H1 (cell line): Measurements from ENCODE around the gene HOXD11. TPM values are rescaled to one million over a fixed set of nuclear protein-coding genes. Genes with fewer than 3 reads are reported as not detected.
A peak's percentile ranks its signal among the peaks of the same experiment; 100 is the strongest.

Experiments
- CTCF ChIA-PET: fragments of 300-600 bp; sonication (Branson Sonifier 250); formaldehyde crosslinking; loops from one replicate; lab custom pipeline; 2021; ENCODE audit not compliant: partially characterized antibody; lab: Charles Lee
- POLR2A ChIA-PET: fragments of 300-600 bp; sonication (Branson Sonifier 250); formaldehyde crosslinking; loops from one replicate; lab custom pipeline; 2021; ENCODE audit warnings: inconsistent platforms; ENCODE audit not compliant: partially characterized antibody; lab: Charles Lee
- DNase-seq, 2 experiments: peaks; one replicate each; pipeline versions ENCODE4 v3.0.0 to v3.0.0-alpha.2; 2010 to 2022; ENCODE audit warnings: low spot score in 2 of 2, low read depth in 1 of 2, mixed read lengths in 1 of 2
- FAIRE-seq: peaks from 2 replicates; lab custom pipeline; 2011; peaks lifted over from hg19 to GRCh38; lab: Jason Lieb, UNC
- H2AFZ ChIP-seq: 2 replicates; pipeline ENCODE4 v1.8.1; 2012; ENCODE audit warnings: low read length, inconsistent platforms
- H2AK5ac ChIP-seq: 2 replicates; pipeline ENCODE4 v1.6.1; 2013; ENCODE audit warnings: low read depth, low read length
- H2BK120ac ChIP-seq: replicated peaks from 2 replicates; pipeline ENCODE3; 2013; ENCODE audit warnings: low read depth, low read length, inconsistent platforms
- H2BK12ac ChIP-seq: 2 replicates; pipeline ENCODE4 v1.6.1; 2013; ENCODE audit warnings: low read depth, low read length
- H2BK15ac ChIP-seq: 2 replicates; pipeline ENCODE4 v1.6.1; 2013; ENCODE audit warnings: low read length
- H2BK20ac ChIP-seq: 2 replicates; pipeline ENCODE4 v1.6.1; 2013; ENCODE audit warnings: low read length
- H2BK5ac ChIP-seq: 2 replicates; pipeline ENCODE4 v1.6.1; 2013; ENCODE audit warnings: low read depth, low read length
- H3K14ac ChIP-seq: 2 replicates; pipeline ENCODE4 v1.6.1; 2013; ENCODE audit warnings: inconsistent platforms; ENCODE audit not compliant: insufficient read length
- H3K18ac ChIP-seq: 2 replicates; pipeline ENCODE4 v1.6.1; 2013; ENCODE audit warnings: low read length; ENCODE audit errors: extremely low read depth
- H3K23ac ChIP-seq: 2 replicates; pipeline ENCODE4 v1.6.1; 2013; ENCODE audit warnings: inconsistent platforms; ENCODE audit not compliant: insufficient read length
- H3K23me2 ChIP-seq: 2 replicates; pipeline ENCODE4 v1.6.1; 2013; ENCODE audit warnings: low read depth, low read length
- H3K27ac ChIP-seq: 2 replicates; pipeline ENCODE4 v1.6.1; 2011; ENCODE audit warnings: low read depth, low read length, inconsistent platforms
- H3K27me3 ChIP-seq, 4 experiments: replicated peaks in 1 of 4; 1 replicate in 1 of 4; 2 replicates in 3 of 4; pipeline versions ENCODE4 v1.6.1 to v1.8.1; 2011 to 2013; ENCODE audit warnings: low read length in 3 of 4, mild to moderate bottlenecking in 3 of 4, inconsistent platforms in 2 of 4, mixed read lengths in 2 of 4, moderate library complexity in 1 of 4; ENCODE audit not compliant: control insufficient read depth in 3 of 4, insufficient read depth in 3 of 4; ENCODE audit errors: extremely low read depth in 1 of 4
- H3K36me3 ChIP-seq, 4 experiments: 2 replicates each; pipeline versions ENCODE4 v1.6.1 to v1.8.1; 2011 to 2013; ENCODE audit warnings: mild to moderate bottlenecking in 4 of 4, low read length in 3 of 4, moderate library complexity in 2 of 4, control low read depth in 1 of 4, inconsistent platforms in 1 of 4; ENCODE audit not compliant: insufficient read depth in 4 of 4, control insufficient read depth in 2 of 4
- H3K4ac ChIP-seq: replicated peaks from 2 replicates; pipeline ENCODE3; 2013; ENCODE audit warnings: low read length, low read depth, mixed read lengths, inconsistent platforms; ENCODE audit not compliant: insufficient read length
- H3K4me1 ChIP-seq, 4 experiments: replicated peaks in 1 of 4; 1 replicate in 1 of 4; 2 replicates in 3 of 4; pipeline versions ENCODE4 v1.6.1 to v1.8.1; 2011 to 2013; ENCODE audit warnings: low read length in 3 of 4, inconsistent platforms in 2 of 4, mixed read lengths in 1 of 4; ENCODE audit not compliant: insufficient read depth in 4 of 4, control insufficient read depth in 3 of 4
- H3K4me2 ChIP-seq, 2 experiments: 2 replicates each; pipeline versions ENCODE4 v1.6.1 to v1.8.1; 2011 to 2013; ENCODE audit warnings: low read depth in 2 of 2, low read length in 2 of 2, control low read depth in 1 of 2, inconsistent platforms in 1 of 2, mild to moderate bottlenecking in 1 of 2; ENCODE audit not compliant: insufficient read depth in 1 of 2
- H3K4me3 ChIP-seq, 4 experiments: fragments of 200-600, 300-600 bp in 1 of 4; sonication (generic), shearing (Covaris generic), sonication (Bioruptor Twin) in 1 of 4; 2 replicates each; pipeline versions ENCODE4 v1.5.1 to v1.8.1; 2011 to 2016; ENCODE audit warnings: low read length in 4 of 4, low read depth in 3 of 4, control low read depth in 2 of 4, inconsistent platforms in 2 of 4, mild to moderate bottlenecking in 2 of 4, mixed read lengths in 1 of 4, moderate library complexity in 1 of 4; ENCODE audit not compliant: insufficient read depth in 2 of 4; ENCODE audit errors: extremely low read depth in 1 of 4
- H3K56ac ChIP-seq: replicated peaks from 2 replicates; pipeline ENCODE3; 2013; ENCODE audit warnings: low read depth, mild to moderate bottlenecking, mixed read lengths, low read length, inconsistent platforms; ENCODE audit not compliant: insufficient read length
- H3K79me1 ChIP-seq: 2 replicates; pipeline ENCODE4 v1.6.1; 2013; ENCODE audit warnings: low read depth, low read length, control low read depth
- H3K79me2 ChIP-seq, 2 experiments: 2 replicates each; pipeline versions ENCODE4 v1.6.1 to v1.8.1; 2012 to 2013; ENCODE audit warnings: low read length in 2 of 2, mild to moderate bottlenecking in 2 of 2, inconsistent platforms in 1 of 2; ENCODE audit not compliant: insufficient read depth in 2 of 2, control insufficient read depth in 1 of 2
- H3K9ac ChIP-seq, 4 experiments: replicated peaks in 1 of 4; 1 replicate in 1 of 4; 2 replicates in 3 of 4; pipeline versions ENCODE4 v1.6.1 to v1.8.1; 2011 to 2013; ENCODE audit warnings: low read depth in 3 of 4, low read length in 3 of 4, control low read depth in 2 of 4, mild to moderate bottlenecking in 2 of 4, moderate library complexity in 2 of 4, inconsistent platforms in 1 of 4; ENCODE audit errors: extremely low read depth in 1 of 4
- H3K9me3 ChIP-seq, 2 experiments: 2 replicates each; pipeline versions ENCODE4 v1.6.1 to v1.8.1; 2012 to 2013; ENCODE audit warnings: mild to moderate bottlenecking in 2 of 2, moderate library complexity in 2 of 2, control low read depth in 1 of 2, inconsistent platforms in 1 of 2, low read depth in 1 of 2, low read length in 1 of 2, mixed read lengths in 1 of 2; ENCODE audit not compliant: insufficient read depth in 2 of 2
- H4K20me1 ChIP-seq, 2 experiments: replicated peaks in 1 of 2; 2 replicates each; pipeline versions ENCODE3 to v1.8.1; 2011 to 2013; ENCODE audit warnings: inconsistent platforms in 2 of 2, low read length in 2 of 2, mild to moderate bottlenecking in 1 of 2; ENCODE audit not compliant: insufficient read depth in 2 of 2, control insufficient read depth in 1 of 2
- H4K5ac ChIP-seq: 2 replicates; pipeline ENCODE4 v1.6.1; 2013; ENCODE audit warnings: low read length, low read depth, mixed read lengths, inconsistent platforms; ENCODE audit not compliant: insufficient read length
- H4K8ac ChIP-seq: 2 replicates; pipeline ENCODE4 v1.8.0; 2013; ENCODE audit warnings: mild to moderate bottlenecking, moderate library complexity, low read length, inconsistent platforms; ENCODE audit not compliant: insufficient read depth; ENCODE audit errors: extremely low read depth
- H4K91ac ChIP-seq: replicated peaks from 2 replicates; pipeline ENCODE3; 2013; ENCODE audit warnings: low read length, mixed read lengths, inconsistent platforms; ENCODE audit not compliant: insufficient read length
- E2F6 ChIP-seq: IDR thresholded peaks from 2 replicates; pipeline ENCODE4 v1.6.1; 2012; ENCODE audit warnings: inconsistent platforms
- GABPA ChIP-seq: IDR thresholded peaks from 2 replicates; pipeline ENCODE4 v1.6.1; 2011; ENCODE audit warnings: mild to moderate bottlenecking, low read length, moderate library complexity, borderline replicate concordance; ENCODE audit not compliant: insufficient read depth
- JUN ChIP-seq: IDR thresholded peaks from 2 replicates; pipeline ENCODE4 v1.6.1; 2011; ENCODE audit warnings: low read depth, mild to moderate bottlenecking, improper control_type of control experiment, low read length
- KDM1A ChIP-seq: fragments of 200-600, 300-600 bp; sonication (generic); IDR thresholded peaks from 2 replicates; pipeline ENCODE4 v1.7.1; 2016; ENCODE audit warnings: mild to moderate bottlenecking, low read length, borderline replicate concordance
- KDM4A ChIP-seq: IDR thresholded peaks from one replicate; pipeline ENCODE4 v1.7.1; 2012; ENCODE audit warnings: low read depth, mild to moderate bottlenecking, moderate library complexity, low read length, inconsistent platforms; ENCODE audit not compliant: severe bottlenecking
- RNF2 ChIP-seq: fragments of 200-900, 300-1000 bp; sonication (generic); IDR thresholded peaks from 2 replicates; pipeline ENCODE4 v1.7.1; 2016; ENCODE audit warnings: borderline replicate concordance, low read depth, mild to moderate bottlenecking, antibody characterized with exemption, low read length; ENCODE audit not compliant: poor library complexity, severe bottlenecking; ENCODE audit errors: missing control alignments
- SIN3A ChIP-seq, 2 experiments: IDR thresholded peaks in 1 of 2; conservative IDR thresholded peaks in 1 of 2; 2 replicates each; pipeline ENCODE4 v1.6.1; 2011 to 2012; ENCODE audit warnings: low read length in 2 of 2, improper control_type of control experiment in 1 of 2, low read depth in 1 of 2, mild to moderate bottlenecking in 1 of 2
- SIRT6 ChIP-seq: IDR thresholded peaks from one replicate; pipeline ENCODE4 v1.7.1; 2012; ENCODE audit warnings: low read length, inconsistent platforms
- SP1 ChIP-seq: IDR thresholded peaks from 2 replicates; pipeline ENCODE4 v1.6.1; 2011; ENCODE audit warnings: low read depth, low read length
- TEAD4 ChIP-seq: IDR thresholded peaks from 2 replicates; pipeline ENCODE4 v1.6.1; 2012; ENCODE audit warnings: low read depth, low read length, inconsistent platforms, mixed read lengths
- WGBS, 2 experiments: shearing (Covaris generic) in 1 of 2; methylation state at CpG; one replicate each; pipeline versions ENCODE4 v1.1.6 to v1.1.7; 2013 to 2015; ENCODE audit warnings: low lambda C conversion rate in 2 of 2, mixed read lengths in 2 of 2, inconsistent platforms in 1 of 2, low coverage in 1 of 2, missing lambda C conversion rate in 1 of 2; ENCODE audit not compliant: insufficient replicate concordance in 2 of 2, insufficient coverage in 1 of 2, insufficient read length in 1 of 2; ENCODE audit errors: extremely low coverage in 1 of 2, missing lambda C conversion rate in 1 of 2; 5-methylcytosine and 5-hydroxymethylcytosine counted together
- polyA plus RNA-seq, 7 experiments: library from polyadenylated mRNA; depleted of rRNA in 3 of 7; stranded (reverse) in 5 of 7; unstranded in 2 of 7; fragments of >200 nt in 5 of 7; fragments of 200-250 nt in 2 of 7; gene quantifications; 1 replicate in 5 of 7; 2 replicates in 1 of 7; 4 replicates in 1 of 7; pipeline versions ENCODE4 v1.2.1 to v1.2.3, GENCODE V29; 2011 to 2013; ENCODE audit warnings: missing spikeins in 2 of 7, mixed read lengths in 2 of 7
- total RNA-seq: library from RNA; stranded (reverse); fragmentation: NEBNext Ultra II Directional; extraction: Animal tissue kit (Norgen Biotek cat#: 25700); gene quantifications from 2 replicates; pipeline ENCODE4 v1.2.1, GENCODE V29; 2021

Gene HOXD11
- total and polyA plus RNA-seq, 2 of the 8 experiments (the other 6 are each of a cell fraction or from before 2014, with no cell fraction given), result not detected

DNA sequence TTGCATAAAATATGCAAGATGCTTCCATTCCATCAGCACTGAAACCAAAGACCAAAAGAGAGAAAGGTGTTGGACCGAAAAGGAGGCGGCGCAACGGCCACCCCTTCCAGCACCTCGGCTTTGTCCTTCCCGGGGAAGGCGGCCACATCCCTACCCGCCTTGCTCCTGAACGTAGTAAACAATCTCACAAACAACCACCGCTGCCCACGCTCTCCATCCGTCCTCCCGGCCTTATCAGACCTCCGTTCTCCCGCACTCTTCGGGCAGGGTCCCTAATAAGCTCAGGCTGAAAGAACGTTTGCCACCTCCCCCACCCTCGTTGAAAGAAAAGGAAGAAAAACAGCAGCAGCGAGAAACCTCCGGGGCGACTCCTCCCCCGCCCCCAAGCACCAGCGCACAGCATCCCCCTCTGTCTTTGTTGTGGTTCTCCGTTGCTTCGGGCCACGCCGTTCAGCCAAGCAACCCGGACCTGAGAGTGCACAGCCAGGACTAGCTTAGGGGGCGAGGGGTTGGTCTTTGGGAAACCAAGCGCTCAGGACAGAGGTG is 27.7 kb upstream of the HOXD11 start:
- 2% methylated on average over 30 of the region's 30 CpGs; no CpG with 5 or more reads in 1 of the 2 experiments for WGBS, 2 experiments
- POLR2A ChIA-PET, result interaction anchor here (0.6 to 2.5 kb wide), 2 partner anchors 18 to 34 kb away, joined by 3 to 8 read pairs; no protein-coding TSS in a partner anchor
- DNase-seq, result peak in 1 of 2 experiments; percentile 63
- peak; percentile 55 for TF ChIP-seq RNF2
- TF ChIP-seq TEAD4, result no peak
- TF ChIP-seq SIN3A (conservative IDR thresholded peaks at IDR 0.05 in 1 of 2, IDR thresholded peaks at IDR 0.05 in 1 of 2; ENCODE audit: low read depth in 1 of 2, low read length in 2 of 2), result no peak
- peak; percentile 0 for TF ChIP-seq KDM4A
- TF ChIP-seq E2F6, result no peak
- no peak for TF ChIP-seq JUN
- TF ChIP-seq KDM1A, result no peak
- no peak for TF ChIP-seq SIRT6
- no peak for TF ChIP-seq GABPA
- no peak for TF ChIP-seq SP1

More for the DNA sequence above, 27.7 kb upstream of the HOXD11 start:
- H2BK20ac ChIP-seq, result no peak overlapping the region
- no peak for FAIRE-seq
- no peak overlapping the region; the same call in 1 of the 2 replicates for H2BK12ac ChIP-seq
- peak overlapping the region; percentile 67; the same call in 1 of the 2 replicates for H2BK15ac ChIP-seq
- H3K4me1 ChIP-seq, result peaks cover 0 to 29% (median 11%) of the 10 kb centered on the region in 4 experiments; a peak in 5 of 7 replicates
- peaks cover 6% of the 10 kb centered on the region; the same call in 1 of the 2 replicates for H3K23me2 ChIP-seq
- H4K5ac ChIP-seq, result no peak overlapping the region
- no peak overlapping the region for H2AFZ ChIP-seq
- no peak overlapping the region for H3K4ac ChIP-seq
- H2AK5ac ChIP-seq, result no peak overlapping the region
- no peak overlapping the region for H3K23ac ChIP-seq
- H3K79me1 ChIP-seq, result no peaks in the 10 kb centered on the region
- CTCF ChIA-PET, result interaction anchor here (0.6 to 7.8 kb wide), 31 partner anchors 8 to 1481 kb away, joined by 3 to 130 read pairs (median 4); partner anchors contain the start of genes HOXD12 and LNPK
- peaks cover 0 to 5% (median 0%) of the 10 kb centered on the region in 4 experiments; a peak in 1 of 8 replicates for H3K36me3 ChIP-seq
- no peak overlapping the region for H3K27ac ChIP-seq
- H3K9me3 ChIP-seq, result no peaks in the 10 kb centered on the region; a peak in 1 of 4 replicates
- no peak overlapping the region for H3K18ac ChIP-seq
- peak overlapping the region; percentile 67 to 83 for H3K4me2 ChIP-seq
- H3K27me3 ChIP-seq, result peaks cover 85 to 98% (median 92%) of the 10 kb centered on the region in 4 experiments
- peak overlapping the region; percentile 81; the same call in 1 of the 2 replicates for H4K8ac ChIP-seq
- H3K56ac ChIP-seq, result no peak overlapping the region
- H2BK5ac ChIP-seq, result no peak overlapping the region
- H3K9ac ChIP-seq, result no peak overlapping the region
- no peak overlapping the region for H3K14ac ChIP-seq
- no peak overlapping the region for H4K91ac ChIP-seq
- no peaks in the 10 kb centered on the region for H3K79me2 ChIP-seq
- peaks cover 12 to 17% of the 10 kb centered on the region in 2 experiments for H4K20me1 ChIP-seq
- H2BK120ac ChIP-seq, result no peak overlapping the region
- H3K4me3 ChIP-seq, result peak overlapping the region; percentile 4 to 52 (median 26); a peak in 6 of 8 replicates
